Endothelial cell of umbilical vein (primary cell): ENCODE data around the gene THSD7B. TPM values are rescaled to one million over a fixed set of nuclear protein-coding genes. Genes with fewer than 3 reads are reported as not detected.

Experiments
- BruUV-seq: library from RNA; stranded (reverse); fragments of 400-500 nt; replicated peaks from 2 replicates; lab custom pipeline; 2021; lab: Mats Ljungman, UMichigan
- CTCF ChIA-PET: fragments of 300-600, 350-600 bp; sonication (Branson Sonifier 250); formaldehyde crosslinking; loops from one replicate; lab custom pipeline; 2021; ENCODE audit warnings: antibody characterized with exemption, inconsistent platforms; lab: Charles Lee
- POLR2A ChIA-PET: fragments of 300-600, 350-600 bp; sonication (Branson Sonifier 250); formaldehyde crosslinking; loops from one replicate; lab custom pipeline; 2021; ENCODE audit warnings: antibody characterized with exemption, inconsistent platforms; lab: Charles Lee
- DNase-seq: peaks from one replicate; pipeline ENCODE4 v3.0.0-alpha.2; 2011; ENCODE audit warnings: low read depth, low spot score
- FAIRE-seq: peaks from 2 replicates; lab custom pipeline; 2011; peaks lifted over from hg19 to GRCh38; lab: Jason Lieb, UNC
- H2AFZ ChIP-seq: 2 replicates; pipeline ENCODE4 v1.6.0; 2012; ENCODE audit warnings: low read depth, low read length, control low read depth, inconsistent platforms
- H3K27ac ChIP-seq: 2 replicates; pipeline ENCODE4 v1.5.1; 2011; ENCODE audit warnings: low read depth, mild to moderate bottlenecking, control low read depth, low read length, moderate library complexity; ENCODE audit not compliant: insufficient read depth
- H3K27me3 ChIP-seq, 2 experiments: 2 replicates each; pipeline versions ENCODE4 v1.6.0 to v1.6.1; 2011; ENCODE audit warnings: low read length in 2 of 2, mixed read lengths in 1 of 2; ENCODE audit not compliant: control insufficient read depth in 2 of 2, insufficient read depth in 2 of 2
- H3K36me3 ChIP-seq, 2 experiments: 2 replicates in 1 of 2; 3 replicates in 1 of 2; pipeline ENCODE4 v1.5.1; 2011; ENCODE audit warnings: low read length in 2 of 2, mild to moderate bottlenecking in 1 of 2, moderate library complexity in 1 of 2; ENCODE audit not compliant: control insufficient read depth in 2 of 2, insufficient read depth in 2 of 2; ENCODE audit errors: extremely low read depth in 1 of 2
- H3K4me1 ChIP-seq: 3 replicates; pipeline ENCODE4 v1.5.1; 2011; ENCODE audit warnings: mild to moderate bottlenecking, low read length; ENCODE audit not compliant: control insufficient read depth, insufficient read depth; ENCODE audit errors: extremely low read depth
- H3K4me2 ChIP-seq: 2 replicates; pipeline ENCODE4 v1.6.1; 2011; ENCODE audit warnings: low read length, control low read depth, mixed read lengths; ENCODE audit not compliant: insufficient read depth
- H3K4me3 ChIP-seq, 3 experiments: fragments of 200-600 bp in 1 of 3; sonication (generic), shearing (Covaris generic) in 1 of 3; replicated peaks in 1 of 3; 2 replicates each; pipeline ENCODE4 v1.5.1; 2011 to 2016; ENCODE audit warnings: control low read depth in 3 of 3, low read length in 3 of 3, mild to moderate bottlenecking in 2 of 3, inconsistent platforms in 1 of 3, low read depth in 1 of 3, moderate library complexity in 1 of 3; ENCODE audit not compliant: insufficient read depth in 1 of 3
- H3K79me2 ChIP-seq: 2 replicates; pipeline ENCODE4 v1.6.0; 2012; ENCODE audit warnings: low read length, inconsistent platforms; ENCODE audit not compliant: control insufficient read depth, insufficient read depth
- H3K9ac ChIP-seq: replicated peaks from 2 replicates; pipeline ENCODE3; 2011; ENCODE audit warnings: low read length, control low read depth; ENCODE audit not compliant: insufficient read depth; ENCODE audit errors: extremely low read depth
- H3K9me1 ChIP-seq: replicated peaks from 3 replicates; pipeline ENCODE4 v1.6.0; 2011; ENCODE audit warnings: mild to moderate bottlenecking, low read length; ENCODE audit not compliant: control insufficient read depth, insufficient read depth; ENCODE audit errors: extremely low read depth
- H3K9me3 ChIP-seq: replicated peaks from 2 replicates; pipeline ENCODE4 v1.5.1; 2012; ENCODE audit warnings: low read length, inconsistent platforms; ENCODE audit not compliant: control insufficient read depth, insufficient read depth
- H4K20me1 ChIP-seq: replicated peaks from 2 replicates; pipeline ENCODE3; 2011; ENCODE audit warnings: mild to moderate bottlenecking, low read length; ENCODE audit not compliant: control insufficient read depth, insufficient read depth; ENCODE audit errors: extremely low read depth
- EZH2 ChIP-seq: IDR thresholded peaks from 2 replicates; pipeline ENCODE4 v1.6.1; 2012; ENCODE audit warnings: borderline replicate concordance, low read depth, mild to moderate bottlenecking, moderate library complexity, low read length, inconsistent platforms; ENCODE audit not compliant: severe bottlenecking
- FOS ChIP-seq: IDR thresholded peaks from 2 replicates; pipeline ENCODE4 v1.6.1; 2011; ENCODE audit warnings: mild to moderate bottlenecking, low read length, moderate library complexity, borderline replicate concordance; ENCODE audit not compliant: insufficient read depth
- GATA2 ChIP-seq: IDR thresholded peaks from 2 replicates; pipeline ENCODE4 v1.7.0; 2011; ENCODE audit warnings: low read depth, mild to moderate bottlenecking, moderate library complexity, mixed read lengths, low read length; ENCODE audit not compliant: insufficient read length, insufficient read depth
- JUN ChIP-seq: IDR thresholded peaks from 2 replicates; pipeline ENCODE4 v1.6.1; 2011; ENCODE audit warnings: borderline replicate concordance, low read depth; ENCODE audit not compliant: insufficient read length, insufficient read depth
- MYC ChIP-seq: IDR thresholded peaks from one replicate; pipeline ENCODE4 v1.6.1; 2011; ENCODE audit warnings: mild to moderate bottlenecking, low read depth, low read length
- POLR2A ChIP-seq: IDR thresholded peaks from 2 replicates; pipeline ENCODE4 v1.6.1; 2012; ENCODE audit warnings: low read depth, mild to moderate bottlenecking, control low read depth, low read length
- POLR2AphosphoS5 ChIP-seq: IDR thresholded peaks from 2 replicates; pipeline ENCODE4 v1.6.1; 2012; ENCODE audit warnings: low read depth, mild to moderate bottlenecking, control low read depth, low read length, moderate library complexity; ENCODE audit not compliant: insufficient read depth
- dilution Hi-C: fragments of 300-500 bp; cut with MboI; formaldehyde crosslinking; loops from one replicate; pipeline ENCODE4 v1.15.0; 2019; ENCODE audit warnings: low sequenced_read_pairs; ENCODE audit not compliant: extremely low pct_ligation_motif_present
- intact Hi-C: fragments of 100-400 bp; cut with micrococcal nuclease; formaldehyde crosslinking; loops from one replicate; pipeline ENCODE4 v1.10.0; 2022
- polyA plus RNA-seq, 4 experiments: library from polyadenylated mRNA; depleted of rRNA in 3 of 4; stranded (reverse) in 3 of 4; unstranded in 1 of 4; fragments of >200 nt; gene quantifications; 2 replicates each; pipeline versions ENCODE4 v1.2.1 to v1.2.3, GENCODE V29; 2011 to 2012; ENCODE audit warnings: missing spikeins in 1 of 4
- total RNA-seq: library from RNA; stranded (reverse); gene quantifications from 2 replicates; pipeline ENCODE4 v1.2.3, GENCODE V29; 2021
- TF ChIP-seq, protein P1 (sequence below): IDR thresholded peaks from 2 replicates; pipeline ENCODE4 v1.6.1; 2011; ENCODE audit not compliant: insufficient read depth, insufficient read length
- TF ChIP-seq, protein P2 (sequence below), 2 donors: IDR thresholded peaks; 1 replicate in 1 of 2; 2 replicates in 1 of 2; pipeline ENCODE4 v1.5.1; 2011; ENCODE audit warnings: low read length in 2 of 2, mild to moderate bottlenecking in 2 of 2, moderate library complexity in 2 of 2, control low read depth in 1 of 2, inconsistent platforms in 1 of 2, low read depth in 1 of 2; ENCODE audit not compliant: insufficient read depth in 1 of 2; ENCODE audit errors: extremely low read depth in 1 of 2

Gene THSD7B
- total and polyA plus RNA-seq, 2 donors (not counting 3 experiments of a cell fraction or from before 2014, with no cell fraction given): 0.04 TPM; not detected in 1

DNA sequence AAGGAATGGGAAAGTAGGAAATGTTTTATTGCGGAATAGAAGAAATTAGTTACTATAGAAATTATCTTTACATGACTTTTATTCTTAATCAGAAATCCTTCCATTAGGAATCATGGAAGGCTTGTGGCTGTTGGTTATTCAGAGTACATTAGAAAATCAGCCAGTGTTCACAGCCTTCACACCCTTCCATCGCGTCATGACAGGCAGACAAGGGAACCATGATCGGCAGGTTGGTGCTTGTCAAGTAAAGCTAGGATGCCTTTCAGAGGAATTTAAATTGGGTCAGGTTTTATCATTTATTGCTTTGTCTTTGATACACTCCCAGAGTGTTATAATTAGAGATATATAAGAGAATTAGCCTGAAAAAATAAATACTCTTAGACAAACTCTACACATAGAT lies 400.6 kb downstream of the THSD7B start:
- Histone ChIP-seq H3K9ac (no peak overlapping the region), H3K4me2 (no peak overlapping the region), H3K79me2 (no peaks in the 10 kb centered on the region), H3K27ac (no peak overlapping the region), H3K4me1 (no peaks in the 10 kb centered on the region), H4K20me1 (no peaks in the 10 kb centered on the region), H3K9me3 (no peaks in the 10 kb centered on the region), H2AFZ (no peak overlapping the region), H3K36me3 (no peaks in the 10 kb centered on the region), H3K4me3 (no peak overlapping the region), H3K27me3 (no peaks in the 10 kb centered on the region), H3K9me1 (no peaks in the 10 kb centered on the region)
- BruUV-seq: no TSS peak
- dilution Hi-C loops (no loop called here), intact Hi-C loops (no loop called here)
- ChIA-PET POLR2A (no interaction called here), CTCF (no interaction called here)
- no peak for FAIRE-seq
- no peak for DNase-seq
- TF ChIP-seq FOS (no peak), JUN (no peak), GATA2 (no peak), POLR2AphosphoS5 (no peak), MYC (no peak), EZH2 (no peak), POLR2A (no peak)
- TF ChIP-seq, protein P1, sequence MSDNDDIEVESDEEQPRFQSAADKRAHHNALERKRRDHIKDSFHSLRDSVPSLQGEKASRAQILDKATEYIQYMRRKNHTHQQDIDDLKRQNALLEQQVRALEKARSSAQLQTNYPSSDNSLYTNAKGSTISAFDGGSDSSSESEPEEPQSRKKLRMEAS: no peak
- TF ChIP-seq, protein P2, sequence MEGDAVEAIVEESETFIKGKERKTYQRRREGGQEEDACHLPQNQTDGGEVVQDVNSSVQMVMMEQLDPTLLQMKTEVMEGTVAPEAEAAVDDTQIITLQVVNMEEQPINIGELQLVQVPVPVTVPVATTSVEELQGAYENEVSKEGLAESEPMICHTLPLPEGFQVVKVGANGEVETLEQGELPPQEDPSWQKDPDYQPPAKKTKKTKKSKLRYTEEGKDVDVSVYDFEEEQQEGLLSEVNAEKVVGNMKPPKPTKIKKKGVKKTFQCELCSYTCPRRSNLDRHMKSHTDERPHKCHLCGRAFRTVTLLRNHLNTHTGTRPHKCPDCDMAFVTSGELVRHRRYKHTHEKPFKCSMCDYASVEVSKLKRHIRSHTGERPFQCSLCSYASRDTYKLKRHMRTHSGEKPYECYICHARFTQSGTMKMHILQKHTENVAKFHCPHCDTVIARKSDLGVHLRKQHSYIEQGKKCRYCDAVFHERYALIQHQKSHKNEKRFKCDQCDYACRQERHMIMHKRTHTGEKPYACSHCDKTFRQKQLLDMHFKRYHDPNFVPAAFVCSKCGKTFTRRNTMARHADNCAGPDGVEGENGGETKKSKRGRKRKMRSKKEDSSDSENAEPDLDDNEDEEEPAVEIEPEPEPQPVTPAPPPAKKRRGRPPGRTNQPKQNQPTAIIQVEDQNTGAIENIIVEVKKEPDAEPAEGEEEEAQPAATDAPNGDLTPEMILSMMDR (IDR thresholded peaks at IDR 0.05; ENCODE audit: extremely low read depth in 1 of 2, insufficient read depth in 1 of 2, low read depth in 1 of 2, low read length in 2 of 2): no peak
